HepG2 (cell line): ENCODE results near the gene PIGX. TPM values are rescaled to one million over a fixed set of nuclear protein-coding genes. Genes with fewer than 3 reads are reported as not detected.

Experiments used
- ARID3A ChIP-seq: IDR thresholded peaks from 2 replicates; pipeline ENCODE4 v1.6.1; 2012; ENCODE audit warnings: low read depth, low read length, improper control_type of control experiment
- CEBPG ChIP-seq: IDR thresholded peaks from 2 replicates; pipeline ENCODE4 v1.6.1; 2016
- DZIP1 ChIP-seq: sonication (generic); formaldehyde crosslinking; IDR thresholded peaks from 2 replicates; pipeline ENCODE4 v1.5.0; 2020; ENCODE audit warnings: mild to moderate bottlenecking, missing genetic modification reagents
- ELK4 ChIP-seq: sonication (generic); formaldehyde crosslinking; IDR thresholded peaks from 2 replicates; pipeline ENCODE4 v1.9.0; 2021; ENCODE audit warnings: missing genetic modification reagents, borderline replicate concordance
- FOSL2 ChIP-seq: sonication (generic); formaldehyde crosslinking; IDR thresholded peaks from 2 replicates; pipeline ENCODE4 v1.4.0; 2020; ENCODE audit warnings: missing genetic modification reagents
- HMG20A ChIP-seq: IDR thresholded peaks from 2 replicates; pipeline ENCODE4 v1.6.1; 2016; ENCODE audit warnings: borderline replicate concordance
- MAFK ChIP-seq, 2 experiments: IDR thresholded peaks in 1 of 2; conservative IDR thresholded peaks in 1 of 2; 2 replicates each; pipeline ENCODE4 v1.6.1; 2011; ENCODE audit warnings: improper control_type of control experiment in 2 of 2, low read length in 2 of 2
- NCOR1 ChIP-seq: fragments of 200-600 bp; sonication (generic); IDR thresholded peaks from 2 replicates; pipeline ENCODE4 v1.7.0; 2017; ENCODE audit warnings: antibody characterized with exemption, low read length, borderline replicate concordance
- NR2C2 ChIP-seq: sonication (generic); formaldehyde crosslinking; IDR thresholded peaks from 2 replicates; pipeline ENCODE4 v1.4.0; 2020; ENCODE audit warnings: missing genetic modification reagents, mild to moderate bottlenecking, moderate library complexity, borderline replicate concordance
- RNF2 ChIP-seq: fragments of 450-650 bp; conservative IDR thresholded peaks from 2 replicates; pipeline ENCODE4 v1.6.1; 2016; ENCODE audit warnings: low read depth
- SMYD3 ChIP-seq: sonication (generic); formaldehyde crosslinking; IDR thresholded peaks from 2 replicates; pipeline ENCODE4 v1.8.1; 2023; ENCODE audit warnings: mild to moderate bottlenecking, missing genetic modification reagents
- TBX3 ChIP-seq: fragments of 450-650 bp; IDR thresholded peaks from 2 replicates; pipeline ENCODE4 v1.6.1; 2017; ENCODE audit warnings: antibody characterized with exemption, mild to moderate bottlenecking, inconsistent platforms, borderline replicate concordance
- TEAD3 ChIP-seq: optimal IDR thresholded peaks from 2 replicates; pipeline ENCODE3; 2016; ENCODE audit warnings: borderline replicate concordance
- TGIF2 ChIP-seq: IDR thresholded peaks from 2 replicates; pipeline ENCODE4 v1.6.1; 2016; ENCODE audit warnings: control low read depth, missing compliant biosample characterization
- XRCC5 ChIP-seq: fragments of 200-400 bp; formaldehyde crosslinking; optimal IDR thresholded peaks from 2 replicates; pipeline ENCODE3; 2017; ENCODE audit warnings: mild to moderate bottlenecking, low read length
- ZMYM4 ChIP-seq: sonication (generic); formaldehyde crosslinking; IDR thresholded peaks from 2 replicates; pipeline ENCODE4 v1.8.1; 2023; ENCODE audit warnings: mild to moderate bottlenecking, missing genetic modification reagents
- ZNF101 ChIP-seq: sonication (generic); formaldehyde crosslinking; IDR thresholded peaks from 2 replicates; pipeline ENCODE4 v1.4.0; 2020; ENCODE audit warnings: mild to moderate bottlenecking, low read depth, missing genetic modification reagents, borderline replicate concordance
- ZNF354B ChIP-seq: sonication (generic); formaldehyde crosslinking; IDR thresholded peaks from 2 replicates; pipeline ENCODE4 v1.8.0; 2022; ENCODE audit warnings: mild to moderate bottlenecking, missing genetic modification reagents
- ZNF724P ChIP-seq: sonication (generic); formaldehyde crosslinking; IDR thresholded peaks from 2 replicates; pipeline ENCODE4 v1.8.0; 2022; ENCODE audit warnings: missing genetic modification reagents, borderline replicate concordance
- ZNF747 ChIP-seq: sonication (generic); formaldehyde crosslinking; IDR thresholded peaks from 2 replicates; pipeline ENCODE4 v1.8.1; 2023; ENCODE audit warnings: missing genetic modification reagents, mild to moderate bottlenecking, borderline replicate concordance
- ZNF749 ChIP-seq: sonication (generic); formaldehyde crosslinking; IDR thresholded peaks from 2 replicates; pipeline ENCODE4 v1.8.0; 2022; ENCODE audit warnings: mild to moderate bottlenecking, missing genetic modification reagents, moderate library complexity, borderline replicate concordance
- ZNF784 ChIP-seq: sonication (generic); formaldehyde crosslinking; IDR thresholded peaks from 2 replicates; pipeline ENCODE4 v1.5.1; 2020; ENCODE audit warnings: missing genetic modification reagents, mild to moderate bottlenecking, borderline replicate concordance
- polyA plus RNA-seq, 8 experiments: library from polyadenylated mRNA; depleted of rRNA in 3 of 8; stranded (reverse) in 7 of 8; unstranded in 1 of 8; fragments of >200 nt; fragmentation: Illumina TruSeq in 4 of 8; extraction: Trizol in 4 of 8; gene quantifications; 2 replicates each; pipeline versions ENCODE4 v1.2.1 to v1.2.3, GENCODE V29; 2011 to 2016; ENCODE audit warnings: low read depth in 4 of 8, missing spikeins in 1 of 8, mixed read lengths in 1 of 8; ENCODE audit not compliant: insufficient read depth in 1 of 8
- total RNA-seq, 5 experiments: library from RNA; depleted of rRNA; stranded (reverse); fragments of >200 nt; fragmentation: Illumina TruSeq; extraction: Trizol; gene quantifications; 2 replicates each; pipeline ENCODE4 v1.2.3, GENCODE V29; 2016; ENCODE audit warnings: low read depth in 1 of 5
- TF ChIP-seq, protein P1 (sequence below): IDR thresholded peaks from 2 replicates; pipeline ENCODE4 v1.6.1; 2016; ENCODE audit warnings: missing compliant biosample characterization, missing genetic modification reagents, borderline replicate concordance

PIGX gene
- total and polyA plus RNA-seq, 2 of the 13 experiments (the other 11 are each of a cell fraction or from before 2014, with no cell fraction given) = 13.2 to 21.3 TPM

DNA sequence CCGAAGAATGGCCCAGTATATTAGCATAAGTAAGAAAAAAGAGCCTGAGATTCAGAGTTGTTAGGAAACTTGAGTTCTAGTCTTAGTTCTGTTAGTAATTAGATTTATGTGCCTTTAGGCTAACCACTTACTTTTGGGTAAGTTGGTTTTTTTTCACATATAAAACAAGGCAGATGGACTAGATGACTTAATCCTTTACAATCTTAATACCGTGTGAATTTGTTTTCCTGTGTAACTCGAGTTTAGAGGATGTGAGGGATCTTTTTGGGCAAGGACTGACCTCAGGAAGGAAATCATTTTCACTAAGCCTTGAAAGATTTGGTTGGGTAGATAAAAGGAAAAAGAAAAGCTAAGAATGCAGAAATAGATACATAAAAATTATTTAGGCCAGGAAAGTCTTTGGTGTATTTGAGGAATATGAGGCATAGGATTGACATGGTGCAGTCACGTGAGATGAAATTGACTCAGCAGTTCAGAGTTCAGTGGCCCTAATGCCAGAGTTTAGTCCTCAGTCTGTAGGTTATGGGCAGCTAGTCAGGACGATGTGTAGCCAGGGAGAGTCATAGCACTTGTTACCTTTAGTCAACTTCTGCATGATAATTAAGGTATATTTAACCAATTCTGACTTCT, 62.1 kb downstream of the PIGX start (continued):
- TF ChIP-seq ELK4 (CRISPR knock-in tag) (no peak), ZNF101 (CRISPR knock-in tag) (no peak), TGIF2 (CRISPR knock-in tag) (no peak), XRCC5 (no peak), SMYD3 (CRISPR knock-in tag) (no peak), ARID3A (no peak), ZNF354B (CRISPR knock-in tag) (no peak), ZNF749 (no peak), FOSL2 (CRISPR knock-in tag) (peak; percentile 89), ZNF747 (CRISPR knock-in tag) (0 out of 2 replicates have a peak, but pooled peaks have one; percentile 34), ZNF724P (CRISPR knock-in tag) (no peak), CEBPG (CRISPR knock-in tag) (no peak), NCOR1 (peak; percentile 57; the same call in 1 of the 2 replicates), MAFK (conservative IDR thresholded peaks at IDR 0.05 in 1 of 2, IDR thresholded peaks at IDR 0.05 in 1 of 2; ENCODE audit: low read length in 2 of 2) (peak in 1 of 2 experiments; percentile 59; a peak in 3 of 4 replicates), NR2C2 (CRISPR knock-in tag) (peak; percentile 58; the same call in 1 of the 2 replicates), HMG20A (CRISPR knock-in tag) (peak; percentile 43; the same call in 1 of the 2 replicates), TEAD3 (CRISPR knock-in tag) (peak; percentile 52), TBX3 (no peak), ZNF784 (CRISPR knock-in tag) (no peak), DZIP1 (CRISPR knock-in tag) (no peak), RNF2 (no peak), ZMYM4 (CRISPR knock-in tag) (peak; percentile 62; the same call in 1 of the 2 replicates)
- TF ChIP-seq, protein P1, sequence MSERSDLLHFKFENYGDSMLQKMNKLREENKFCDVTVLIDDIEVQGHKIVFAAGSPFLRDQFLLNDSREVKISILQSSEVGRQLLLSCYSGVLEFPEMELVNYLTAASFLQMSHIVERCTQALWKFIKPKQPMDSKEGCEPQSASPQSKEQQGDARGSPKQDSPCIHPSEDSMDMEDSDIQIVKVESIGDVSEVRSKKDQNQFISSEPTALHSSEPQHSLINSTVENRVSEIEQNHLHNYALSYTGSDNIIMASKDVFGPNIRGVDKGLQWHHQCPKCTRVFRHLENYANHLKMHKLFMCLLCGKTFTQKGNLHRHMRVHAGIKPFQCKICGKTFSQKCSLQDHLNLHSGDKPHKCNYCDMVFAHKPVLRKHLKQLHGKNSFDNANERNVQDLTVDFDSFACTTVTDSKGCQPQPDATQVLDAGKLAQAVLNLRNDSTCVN (CRISPR knock-in tag) = no peak
